GM18873 (cell line): ENCODE data around the gene GRM8.

Source experiments
- ATAC-seq: cut with Tn5 transposase; IDR thresholded peaks from one replicate; pipeline ENCODE4 v1.9.1; 2021; ENCODE audit warnings: mild to moderate bottlenecking, moderate library complexity, moderate number of reproducible peaks; ENCODE audit not compliant: unreplicated experiment, low FRiP score

GRM8 gene

DNA sequence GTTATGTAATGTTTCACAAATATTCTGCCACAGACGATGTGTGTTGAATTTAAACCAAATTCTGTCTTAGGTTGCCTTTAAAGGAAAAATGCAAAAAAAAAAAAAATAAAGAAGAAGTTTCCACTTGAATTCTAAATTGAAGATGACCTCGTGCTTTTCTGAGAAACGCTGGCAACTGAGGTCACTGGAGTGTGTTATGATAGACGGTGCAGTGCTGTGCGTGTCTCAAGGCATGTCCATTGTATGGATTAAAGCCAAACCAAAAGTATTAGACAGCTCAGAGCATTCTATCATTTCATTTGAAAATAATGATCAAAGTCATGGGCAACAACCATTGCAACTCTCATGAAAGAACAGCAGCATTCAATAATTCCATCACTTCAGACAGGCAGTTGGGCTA lies 483.9 kb downstream of the GRM8 start:
- no peak for ATAC-seq

DNA sequence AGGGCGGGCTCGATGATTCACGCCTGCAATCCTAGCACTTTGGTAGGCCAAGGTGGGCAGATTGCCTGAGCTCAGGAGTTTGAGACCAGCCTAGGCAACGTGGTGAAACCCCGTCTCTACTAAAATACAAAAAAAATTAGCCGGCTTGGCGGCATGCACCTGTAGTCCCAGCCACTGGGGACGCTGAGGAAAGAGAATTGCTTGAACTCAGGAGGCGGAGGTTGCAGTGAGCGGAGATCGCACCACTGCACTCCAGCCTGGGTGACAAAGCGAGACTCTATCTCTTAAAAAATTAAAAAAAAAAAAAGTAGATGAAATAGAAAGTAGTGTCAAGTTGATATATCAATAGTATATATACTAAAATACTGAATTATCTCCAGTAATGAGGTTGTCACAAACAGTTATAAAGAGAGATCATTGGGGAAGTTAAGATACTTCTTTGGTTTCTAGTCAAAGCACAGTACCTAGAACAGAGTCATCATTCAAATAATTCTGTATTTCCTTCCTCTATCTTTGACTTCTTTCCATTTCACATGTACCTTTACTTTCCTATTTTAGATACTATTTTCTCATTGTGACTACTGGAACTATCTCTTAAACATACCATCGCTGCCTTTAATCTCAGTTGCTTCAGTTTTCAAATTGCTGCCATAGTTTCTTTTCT lies 491.7 kb downstream of the GRM8 start:
- ATAC-seq, result peak; percentile 80

DNA sequence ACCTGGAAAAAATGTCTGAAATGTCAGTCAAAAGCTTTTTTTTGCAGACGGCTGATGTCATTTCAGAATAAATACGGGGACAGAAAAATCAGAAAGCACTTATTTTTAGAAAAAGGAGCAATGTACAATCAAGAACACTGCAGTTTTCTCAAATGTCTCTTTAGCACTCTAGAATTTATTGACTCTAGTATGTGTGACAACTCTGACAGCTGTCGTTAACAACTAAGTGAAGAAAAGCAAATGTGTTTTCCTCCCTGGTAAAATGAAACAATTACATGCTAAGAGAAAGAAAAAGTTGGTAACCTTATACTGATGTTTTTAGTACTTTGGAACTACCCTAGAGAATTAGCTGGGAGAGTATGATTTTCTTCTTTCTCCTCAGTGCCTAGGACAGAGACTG lies 497.4 kb downstream of the GRM8 start:
- no peak for ATAC-seq

DNA sequence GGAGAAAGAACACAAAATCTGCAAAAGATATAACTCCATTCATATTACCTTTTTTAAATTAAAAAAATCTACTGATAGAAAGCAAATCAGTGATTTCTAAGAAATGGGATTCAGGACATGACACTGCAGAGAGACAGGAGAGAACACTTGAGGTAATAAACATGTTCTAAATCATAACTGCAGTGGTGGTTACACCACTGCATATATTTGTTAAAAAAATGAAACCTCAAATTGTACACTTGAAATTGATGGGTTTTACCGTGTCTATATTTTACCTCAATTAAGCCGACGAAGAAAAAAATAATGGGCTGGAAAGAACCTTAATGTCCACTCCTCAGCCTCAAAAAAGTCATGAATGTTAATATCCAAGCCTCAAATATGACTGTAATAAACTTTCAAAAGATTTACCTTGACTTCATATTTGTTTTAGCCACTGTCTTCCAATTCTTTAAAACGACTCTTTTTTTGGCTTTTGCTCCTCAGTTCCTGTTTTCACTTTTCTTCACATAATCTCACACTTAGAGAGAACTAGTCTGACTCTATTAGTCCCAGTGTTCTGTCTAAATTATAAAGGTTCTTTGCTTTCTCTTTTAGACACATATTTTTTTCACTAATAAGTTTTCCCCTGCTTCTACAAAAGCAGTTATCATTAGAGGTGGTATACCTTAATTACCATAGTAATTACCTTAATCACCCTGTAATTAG lies 502.4 kb downstream of the GRM8 start:
- peak; percentile 50 for ATAC-seq

DNA sequence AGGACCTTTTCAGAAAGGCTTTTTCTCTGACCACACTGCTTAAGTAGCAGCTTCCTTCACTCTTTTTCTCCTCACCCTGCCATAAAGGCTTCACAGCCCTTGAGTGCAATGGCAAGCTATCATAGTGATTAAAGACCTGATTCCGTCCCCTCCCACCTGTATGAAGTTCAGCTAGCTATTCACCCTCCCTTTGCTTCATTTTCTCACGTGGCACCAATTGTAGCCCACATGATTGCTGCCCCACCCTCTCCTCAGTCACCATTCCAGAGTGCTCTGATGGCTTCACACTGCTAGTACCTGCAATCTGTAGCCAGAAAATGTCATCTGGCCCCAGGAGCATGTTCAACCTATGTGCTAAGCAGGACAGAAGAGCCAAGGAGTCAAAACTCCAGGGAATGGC lies 523.8 kb downstream of the GRM8 start:
- no peak for ATAC-seq

DNA sequence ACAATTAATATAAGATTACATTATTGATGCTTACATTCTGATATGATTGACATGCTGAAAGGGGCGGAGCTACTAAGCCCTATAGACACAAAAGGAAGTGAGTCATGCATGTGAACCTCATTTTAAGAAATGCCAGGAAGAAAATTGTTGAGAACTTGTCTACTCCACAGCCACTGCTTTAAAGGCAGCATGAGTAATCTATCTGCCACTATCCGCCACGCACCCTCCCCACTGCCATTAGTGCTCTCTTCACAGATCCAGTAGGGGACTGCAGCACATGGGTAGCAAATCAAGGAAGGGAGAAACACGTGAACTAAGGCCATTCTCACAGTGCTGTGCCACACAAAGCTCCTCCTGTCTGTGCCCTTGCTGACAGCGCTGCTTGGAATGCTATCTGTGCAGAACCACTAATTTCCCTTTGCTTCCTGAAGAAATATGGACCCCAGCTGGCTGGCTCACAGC lies 524.8 kb downstream of the GRM8 start:
- no peak for ATAC-seq

DNA sequence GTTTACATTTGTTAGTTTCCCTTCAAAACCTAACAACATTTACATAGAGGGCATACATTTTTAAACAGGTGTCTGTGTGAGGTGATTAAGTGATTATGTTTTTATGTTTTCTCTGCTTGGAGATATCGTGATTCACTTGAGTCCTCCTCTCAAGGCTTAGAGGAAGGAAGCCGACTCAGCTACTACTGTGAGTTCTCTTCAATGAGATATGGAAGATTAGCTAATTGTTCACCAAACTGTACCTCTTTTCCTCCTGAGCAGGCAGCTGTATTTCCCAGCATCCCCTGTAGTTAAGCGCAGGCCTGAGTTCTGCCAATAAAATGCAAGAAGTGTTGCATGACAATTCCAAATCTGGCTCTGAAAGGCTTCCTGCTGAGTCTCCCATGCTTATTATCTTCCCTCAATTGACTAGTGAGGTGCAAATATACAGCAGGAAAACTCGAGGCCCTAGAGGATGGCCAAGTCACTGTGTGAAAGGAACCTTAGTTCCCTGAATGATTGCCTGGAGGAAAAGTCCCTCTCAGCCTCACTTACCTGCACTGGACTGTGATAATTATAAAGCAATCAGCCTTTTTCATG lies 528.7 kb downstream of the GRM8 start:
- ATAC-seq, result no peak

DNA sequence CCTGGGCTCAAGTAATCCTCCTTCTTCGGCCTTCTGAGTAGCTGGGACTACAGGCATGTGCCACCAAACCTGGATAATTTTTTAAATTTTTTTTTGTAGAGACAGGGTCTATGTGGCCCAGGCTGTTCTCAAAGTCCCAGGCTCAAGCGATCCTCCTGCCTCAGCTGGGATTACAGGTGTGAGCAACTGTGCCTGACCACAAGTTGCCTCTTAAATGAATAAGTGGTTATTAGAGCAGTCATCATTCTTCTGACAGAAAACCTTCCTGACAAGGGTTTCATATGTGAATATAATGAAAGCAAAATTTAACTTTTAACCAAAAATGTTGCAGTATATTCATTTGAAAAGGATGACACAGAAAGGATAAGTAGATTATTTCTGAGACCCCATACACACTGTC lies 532.5 kb downstream of the GRM8 start:
- ATAC-seq, result peak; percentile 89

DNA sequence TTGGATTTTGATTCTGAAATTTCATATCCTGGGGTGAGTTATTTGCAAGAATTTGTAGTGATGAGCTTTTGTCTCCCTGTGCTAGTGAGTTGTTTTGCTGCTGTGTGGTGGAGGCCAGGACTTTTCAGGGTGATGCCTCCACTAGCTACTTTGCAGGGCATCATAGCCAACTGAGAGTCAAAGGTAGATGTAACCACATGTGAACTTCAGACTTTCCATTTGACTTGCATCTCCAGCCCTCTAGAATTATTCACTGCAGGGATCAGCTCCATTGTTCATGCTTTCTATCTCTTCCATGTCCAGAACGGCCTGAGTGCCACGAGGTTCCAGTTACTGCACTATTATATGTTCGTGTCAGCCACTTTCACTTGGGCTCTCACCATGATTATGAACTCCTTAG lies 534.3 kb downstream of the GRM8 start:
- ATAC-seq, result no peak

DNA sequence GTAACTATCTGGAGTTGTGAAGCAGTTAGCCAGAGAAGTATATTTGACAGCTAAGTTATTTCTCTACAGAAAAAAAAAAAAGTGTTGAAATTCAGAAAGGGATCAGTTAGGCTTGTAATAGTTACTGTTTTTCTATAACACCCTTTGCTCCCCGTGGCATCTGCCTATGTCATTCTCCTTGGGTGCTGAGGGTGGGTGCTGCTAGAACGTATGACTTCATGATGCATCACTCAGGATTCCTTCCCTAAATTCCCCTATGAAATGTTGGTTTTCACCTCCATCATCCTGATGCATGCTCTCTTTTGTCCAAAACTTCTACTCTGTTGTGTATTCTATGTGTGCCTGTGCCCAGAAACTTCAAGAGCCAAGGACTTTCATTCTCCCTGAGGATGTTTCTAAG lies 536.4 kb downstream of the GRM8 start:
- no peak for ATAC-seq

DNA sequence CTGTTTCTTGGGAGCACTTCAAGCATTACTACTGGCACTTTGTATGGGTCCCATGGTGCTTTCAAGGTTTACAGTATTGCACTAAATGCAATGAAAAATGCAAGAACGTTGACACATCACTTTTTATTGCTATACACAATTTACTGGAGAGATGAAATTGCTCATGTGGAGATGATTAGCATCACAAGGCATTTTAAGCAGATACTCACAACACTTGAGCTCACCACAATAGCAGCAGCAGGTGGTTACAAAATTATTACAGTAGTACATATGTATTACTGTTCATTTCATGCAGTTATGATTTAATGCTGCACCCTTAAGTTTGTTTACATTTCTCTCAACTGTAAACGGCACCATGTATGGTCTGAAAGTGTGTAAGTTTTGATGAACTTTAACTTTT lies 537.7 kb downstream of the GRM8 start:
- ATAC-seq, result no peak

DNA sequence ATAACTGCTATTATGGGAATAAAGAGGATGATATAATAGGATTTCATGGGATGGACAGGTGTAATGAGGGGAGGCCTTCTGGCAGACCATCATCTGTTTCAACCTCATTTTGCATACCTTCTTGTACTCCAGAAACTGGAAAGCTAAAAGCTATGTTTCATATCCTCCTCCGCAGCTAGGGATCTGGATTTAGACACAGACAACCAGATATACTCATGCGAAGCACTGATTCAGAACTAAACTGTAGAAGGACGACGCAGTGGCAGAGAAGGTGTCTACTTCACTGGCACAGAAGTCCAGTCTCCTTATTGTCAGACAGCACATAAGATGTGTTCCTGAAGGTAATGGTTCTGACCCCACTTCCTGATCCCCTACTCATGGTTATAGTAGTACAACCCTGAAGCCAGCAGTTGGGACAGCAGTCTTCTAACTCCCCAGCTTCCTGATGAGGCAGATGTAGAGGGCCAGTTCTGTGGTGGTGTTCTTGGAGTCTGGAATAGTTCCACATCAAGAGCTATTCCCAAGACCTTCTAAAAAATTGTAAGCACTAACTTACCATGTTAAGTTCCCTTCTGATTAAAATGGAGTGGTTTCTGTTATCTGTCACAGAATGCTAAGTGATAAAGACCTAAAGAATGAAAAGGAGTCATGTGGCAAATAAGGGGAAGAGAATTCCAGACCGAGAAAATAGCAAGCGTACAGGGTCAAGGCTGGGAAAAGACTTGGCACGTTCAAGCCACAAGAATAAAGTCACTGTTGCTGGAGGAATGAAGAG lies 550.3 kb downstream of the GRM8 start:
- ATAC-seq, result peak; percentile 59

DNA sequence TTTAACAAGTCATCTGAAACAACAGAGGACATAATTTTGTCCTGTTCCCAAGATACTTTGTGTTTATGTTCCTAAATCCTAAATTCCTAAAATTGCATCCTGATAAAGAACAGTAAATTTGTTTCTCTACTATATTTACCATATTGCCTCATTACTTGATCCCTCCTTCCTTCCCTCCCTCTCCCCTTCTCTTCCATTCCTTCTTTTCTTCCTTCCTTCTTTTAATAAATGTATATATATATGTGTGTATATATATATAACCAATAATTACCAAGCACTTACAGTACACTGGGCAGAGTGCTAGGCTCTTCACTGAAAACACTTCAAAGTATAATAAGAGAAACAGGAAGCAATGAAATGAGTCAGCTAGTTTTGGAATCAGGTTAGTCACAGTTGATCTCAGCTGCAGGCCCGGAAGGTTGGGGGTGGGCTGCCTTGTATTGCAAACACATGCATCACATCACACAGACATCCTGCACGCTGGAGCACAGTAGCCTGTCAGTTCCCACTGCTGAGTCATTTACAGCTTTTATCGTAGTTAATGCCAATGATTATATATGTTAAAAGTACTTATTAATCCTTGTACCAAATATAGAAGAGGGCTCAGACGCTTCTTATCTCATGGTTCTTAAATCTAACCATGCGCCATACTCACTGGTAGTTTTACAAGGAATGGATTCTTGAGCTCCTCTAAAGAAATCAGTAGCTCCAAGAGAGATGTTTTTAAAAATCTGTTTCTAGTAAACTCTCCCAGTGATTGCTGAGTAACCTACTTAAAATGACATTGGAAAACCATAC lies 551.7 kb downstream of the GRM8 start:
- peak; percentile 78 for ATAC-seq

DNA sequence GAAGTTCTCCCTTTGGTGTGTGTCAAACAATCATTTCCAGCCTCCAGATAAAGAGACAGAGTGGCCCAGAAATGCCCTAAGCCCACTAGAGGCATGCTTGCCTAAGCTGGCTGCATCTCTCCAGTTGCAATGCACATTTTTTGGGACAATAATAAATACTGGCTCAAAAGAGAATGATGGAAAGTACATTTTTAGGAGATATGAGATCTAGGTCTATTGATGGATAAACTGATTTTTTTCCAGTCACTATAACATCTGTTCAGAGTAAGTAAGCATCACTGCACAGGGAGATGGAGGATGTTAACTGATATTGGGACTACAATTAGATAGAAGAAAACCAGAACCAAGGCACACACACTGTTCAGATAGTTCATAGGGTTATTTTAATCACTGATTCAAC lies 553.0 kb downstream of the GRM8 start:
- no peak for ATAC-seq

DNA sequence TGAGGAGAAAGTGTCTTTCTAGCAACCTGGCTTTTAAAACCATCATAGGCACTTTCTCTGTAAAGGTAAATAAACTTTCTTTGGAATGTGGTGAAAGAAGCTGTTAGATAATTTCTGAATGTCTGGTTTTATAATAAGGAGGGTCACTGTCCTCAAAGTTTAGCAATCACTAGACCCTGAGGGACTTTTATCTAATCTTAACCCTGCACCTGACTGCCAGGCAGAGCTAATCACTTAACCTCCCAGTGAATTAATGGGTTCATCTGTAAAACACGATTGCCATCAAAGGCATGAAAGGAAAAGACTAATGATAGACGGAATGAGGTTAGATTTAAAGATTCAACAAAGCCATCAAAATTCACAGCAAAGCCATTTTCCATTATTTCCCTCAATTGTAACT lies 553.8 kb downstream of the GRM8 start:
- ATAC-seq, result no peak

DNA sequence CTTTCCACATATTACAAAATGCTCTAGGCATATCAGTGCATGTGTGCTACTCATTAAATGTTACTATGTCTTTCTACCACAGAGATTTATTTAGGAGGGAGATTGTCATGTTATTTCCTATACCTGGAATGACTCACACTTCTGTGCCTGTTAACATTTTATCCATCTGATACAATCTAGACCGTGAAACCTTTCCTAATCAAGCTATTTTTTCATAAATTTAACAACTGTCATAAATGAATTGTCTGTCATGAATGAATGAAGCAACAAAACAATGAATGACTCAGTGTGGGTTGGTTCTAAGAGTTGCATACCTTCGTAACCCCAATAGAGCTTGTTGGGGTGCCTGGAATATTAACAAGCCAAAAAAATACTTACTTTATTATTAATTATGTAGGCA lies 554.3 kb downstream of the GRM8 start:
- ATAC-seq, result no peak

DNA sequence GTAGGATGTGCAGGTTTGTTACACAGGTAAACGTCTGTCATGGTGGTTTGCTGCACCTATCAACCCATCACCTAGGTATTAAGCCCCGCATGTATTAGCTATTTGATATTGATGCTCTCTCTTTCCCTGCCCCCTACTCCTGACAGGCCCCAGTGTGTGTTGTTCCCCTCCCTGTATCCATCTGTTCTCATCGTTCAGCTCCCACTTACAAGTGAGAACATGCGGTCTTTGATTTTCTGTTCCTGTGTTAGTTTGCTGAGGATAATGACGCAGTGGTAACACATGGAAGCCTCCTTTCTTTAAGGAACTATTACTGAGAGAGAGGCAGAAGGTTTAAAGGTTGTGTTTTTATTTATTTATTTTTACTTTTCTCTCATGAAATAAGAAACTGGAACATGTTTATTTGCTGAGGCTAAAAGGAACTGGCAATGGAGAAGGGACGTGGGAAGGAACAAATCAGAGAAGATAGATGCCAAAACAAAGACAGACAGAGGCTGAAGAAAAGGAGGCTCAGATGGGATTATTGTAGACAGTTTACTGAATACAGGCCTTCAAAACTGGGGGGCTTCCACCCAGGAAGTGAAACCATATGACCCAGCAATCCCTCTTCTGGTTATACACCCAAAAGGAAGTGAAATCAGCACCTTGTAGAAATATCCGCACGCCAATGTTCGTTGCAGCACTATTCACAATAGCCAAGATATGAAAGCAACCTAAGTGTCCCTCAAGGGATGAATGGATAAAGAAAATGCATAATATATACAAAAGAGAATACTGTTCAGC lies 556.3 kb downstream of the GRM8 start:
- ATAC-seq, result peak; percentile 43

DNA sequence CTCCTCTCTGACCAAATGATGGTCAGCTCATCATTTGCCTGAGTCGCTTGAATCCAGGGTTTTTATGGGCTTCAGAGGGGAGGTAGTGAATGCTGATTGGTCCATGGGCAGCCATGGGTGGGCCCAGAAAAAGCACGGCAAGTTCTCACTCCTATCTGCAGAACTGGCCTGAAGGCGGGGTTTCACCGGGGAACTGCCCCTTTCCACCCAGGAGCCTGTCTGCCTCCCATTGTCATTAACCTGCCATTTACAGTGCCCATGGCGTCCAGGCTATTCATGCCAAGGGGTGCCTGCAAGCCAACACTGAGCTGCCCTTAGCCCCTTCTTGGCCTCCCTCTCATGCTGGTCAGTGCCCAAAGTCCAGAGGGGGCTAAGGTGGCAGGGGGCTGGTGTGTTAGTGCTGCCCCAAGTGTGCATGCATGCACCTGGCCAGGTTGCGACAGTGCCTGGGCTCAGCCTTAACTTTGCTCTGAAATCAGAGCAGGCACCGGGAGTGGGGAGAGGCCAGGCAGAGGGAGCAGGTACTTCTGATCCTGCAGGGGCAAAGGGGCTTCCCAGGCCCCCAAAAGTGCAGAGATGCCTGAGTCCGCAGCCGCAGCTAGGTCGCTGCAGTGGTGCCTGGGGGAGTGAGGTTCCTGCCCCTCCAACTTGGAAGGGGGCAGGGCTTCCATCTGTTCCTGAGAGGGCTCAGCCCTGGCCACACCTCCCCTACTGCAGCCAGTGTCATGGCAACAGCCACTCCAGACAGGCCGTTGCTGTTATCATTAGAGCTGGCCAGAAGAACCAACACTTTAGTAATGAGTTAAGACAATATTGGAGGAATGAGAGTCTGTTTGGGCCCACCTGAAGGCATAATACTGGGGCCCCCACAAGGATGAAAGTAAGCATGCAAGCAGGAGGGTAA lies 561.6 kb downstream of the GRM8 start:
- ATAC-seq, result no peak

DNA sequence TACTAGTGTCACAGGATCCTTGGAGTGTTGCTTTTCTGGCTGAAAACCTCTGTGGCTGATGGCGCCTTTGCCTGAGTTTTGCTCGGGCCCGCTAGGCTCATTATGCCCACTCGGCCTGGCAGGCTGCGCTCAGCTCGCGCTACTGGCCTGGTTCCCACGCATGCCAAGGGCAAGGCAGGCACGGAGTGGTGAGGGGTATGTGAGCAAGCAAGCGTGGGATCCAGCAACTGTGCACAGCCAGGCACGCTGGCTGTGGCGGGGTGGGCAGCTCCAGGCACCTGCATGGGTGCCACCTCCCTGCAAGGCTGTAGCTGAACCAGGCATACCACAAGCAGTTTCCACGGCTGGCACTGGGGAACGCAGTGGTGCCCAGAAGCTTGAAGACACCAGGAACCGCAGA lies 562.6 kb downstream of the GRM8 start:
- ATAC-seq, result no peak
